Erythroblast (primary cell): ENCODE results near the gene HSPA2.

ENCODE experiments used
- GATA1 ChIP-seq: IDR thresholded peaks from 2 replicates; pipeline ENCODE4 v1.6.1; 2011; ENCODE audit warnings: low read depth, mild to moderate bottlenecking, control low read depth, low read length, moderate library complexity
- POLR2A ChIP-seq: IDR thresholded peaks from 2 replicates; pipeline ENCODE4 v1.6.1; 2011; ENCODE audit warnings: mild to moderate bottlenecking, low read length

- TF ChIP-seq POLR2A (no peak), GATA1 (no peak)
Measured at GRCh38 chr14:64525354-64525753, 15.2 kb upstream of the HSPA2 start.
